ENCODE results near the gene TFCP2L1. TPM values are rescaled to one million over a fixed set of nuclear protein-coding genes. Genes with fewer than 3 reads are reported as not detected.
"Not testable (repeated sequence)": the region's sequence is repeated elsewhere in the genome, so short reads cannot be mapped to it uniquely, and the experiment has no call there.

The TFCP2L1 gene
- total RNA-seq, 1 donor from 2014 or later: 139 TPM

- DNase-seq (ENCODE audit: low read depth): no peak
These were observed 42.7 kb downstream of the TFCP2L1 start for GRCh38 chr2:121242175-121242875.

- no peak for DNase-seq (ENCODE audit: low read depth)
These were observed 43.5 kb downstream of the TFCP2L1 start for GRCh38 chr2:121241466-121241865.

- no peak for DNase-seq (ENCODE audit: low read depth)
These were observed 44.6 kb downstream of the TFCP2L1 start for GRCh38 chr2:121240436-121240835.

GRCh38 chr2:121239969-121240368 lies 45.0 kb downstream of the TFCP2L1 start:
- no peak for DNase-seq (ENCODE audit: low read depth)

GRCh38 chr2:121239471-121239870 lies 45.5 kb downstream of the TFCP2L1 start:
- DNase-seq (ENCODE audit: low read depth): no peak

- no peak for DNase-seq (ENCODE audit: low read depth)
These were observed 46.2 kb downstream of the TFCP2L1 start for GRCh38 chr2:121238828-121239227.

GRCh38 chr2:121237980-121238665 lies 46.9 kb downstream of the TFCP2L1 start:
- DNase-seq (ENCODE audit: low read depth): peak; percentile 49

- DNase-seq (ENCODE audit: low read depth): no peak
These were observed 47.5 kb downstream of the TFCP2L1 start for GRCh38 chr2:121237336-121237979.

GRCh38 chr2:121236650-121237180 lies 48.3 kb downstream of the TFCP2L1 start:
- no peak for DNase-seq (ENCODE audit: low read depth)

- no peak for DNase-seq (ENCODE audit: low read depth)
These were observed 48.8 kb downstream of the TFCP2L1 start for GRCh38 chr2:121236101-121236640.

GRCh38 chr2:121235542-121235941 lies 49.5 kb downstream of the TFCP2L1 start:
- no peak for DNase-seq (ENCODE audit: low read depth)

- DNase-seq (ENCODE audit: low read depth): no peak
These were observed 50.2 kb downstream of the TFCP2L1 start for GRCh38 chr2:121234791-121235190.

GRCh38 chr2:121234144-121234543 lies 50.9 kb downstream of the TFCP2L1 start:
- DNase-seq (ENCODE audit: low read depth): no peak

GRCh38 chr2:121233486-121234110 lies 51.4 kb downstream of the TFCP2L1 start:
- DNase-seq (ENCODE audit: low read depth): no peak

- no peak for DNase-seq (ENCODE audit: low read depth)
These were observed 52.3 kb downstream of the TFCP2L1 start for GRCh38 chr2:121232626-121233265.

GRCh38 chr2:121231385-121232000 lies 53.5 kb downstream of the TFCP2L1 start:
- DNase-seq (ENCODE audit: low read depth): no peak

GRCh38 chr2:121228521-121228920 lies 56.5 kb downstream of the TFCP2L1 start:
- peak; percentile 69 for DNase-seq (ENCODE audit: low read depth)

GRCh38 chr2:121227381-121228144 lies 57.4 kb downstream of the TFCP2L1 start:
- peak; percentile 97 for DNase-seq (ENCODE audit: low read depth)

- not testable (repeated sequence) for DNase-seq (ENCODE audit: low read depth)
These were observed 59.3 kb downstream of the TFCP2L1 start for GRCh38 chr2:121225681-121226080.

GRCh38 chr2:121220995-121221394 lies 64.0 kb downstream of the TFCP2L1 start:
- DNase-seq (ENCODE audit: low read depth): peak; percentile 92
